GM10248 (cell line): ENCODE results near the gene AARSD1.

Source experiments
- CTCF ChIA-PET: fragments of 300-600 bp; sonication (Branson Sonifier 250); formaldehyde crosslinking; extraction: SDS; loops from one replicate; lab custom pipeline; 2021; ENCODE audit warnings: antibody characterized with exemption; lab: Yijun Ruan, JAX
- POLR2A ChIA-PET: fragments of 350-650 bp; sonication (Branson Sonifier 250); formaldehyde crosslinking; extraction: SDS; loops from one replicate; lab custom pipeline; 2020; ENCODE audit warnings: antibody characterized with exemption; lab: Yijun Ruan, JAX
- DNase-seq: peaks from one replicate; pipeline ENCODE4 v3.0.0; 2012; ENCODE audit errors: extremely low spot score
- TF ChIP-seq, protein P1 (sequence below): IDR thresholded peaks from 2 replicates; pipeline ENCODE4 v1.5.1; 2012; ENCODE audit warnings: mild to moderate bottlenecking, low read depth; ENCODE audit errors: extremely low read depth, missing control alignments, control extremely low read depth

AARSD1 gene

DNA sequence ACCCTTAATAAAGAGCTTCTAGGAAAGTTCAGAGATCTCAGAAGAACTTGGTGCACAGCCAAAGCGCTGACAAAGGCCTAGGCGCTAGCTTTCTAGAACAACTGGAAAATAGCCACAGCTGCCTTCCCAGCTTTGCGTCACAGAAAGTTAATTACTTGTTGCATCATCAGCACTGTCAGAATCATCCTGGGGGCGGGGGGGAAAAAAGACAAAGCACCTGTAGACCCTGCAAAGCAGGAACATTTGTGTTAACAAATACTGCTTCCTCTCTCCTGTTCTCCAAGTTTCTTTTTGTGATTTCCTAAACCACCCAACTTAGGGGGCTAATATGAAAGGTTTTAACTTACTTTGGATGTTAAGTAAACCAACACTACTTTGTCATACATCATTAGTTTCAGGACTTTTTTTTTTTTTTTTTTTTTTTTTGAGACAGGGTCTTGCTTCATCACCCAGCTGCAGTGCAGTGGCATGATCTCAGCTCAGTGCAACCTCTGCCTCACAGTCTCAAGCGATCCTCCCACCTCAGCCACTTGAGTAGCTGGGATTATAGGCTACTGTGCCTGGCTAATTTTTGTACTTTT is 4.8 kb upstream of the AARSD1 start:
- ChIA-PET CTCF (interaction anchor here (0.9 to 2.8 kb wide), 4 partner anchors 10 to 164 kb away, joined by 3 to 12 read pairs (median 6); partner anchors contain the start of genes PTGES3L, RPL27 and RUNDC1), POLR2A (interaction anchor here (0.7 kb wide), 1 partner anchor 121 kb away, joined by 4 read pairs; no protein-coding TSS in a partner anchor)
- TF ChIP-seq, protein P1, sequence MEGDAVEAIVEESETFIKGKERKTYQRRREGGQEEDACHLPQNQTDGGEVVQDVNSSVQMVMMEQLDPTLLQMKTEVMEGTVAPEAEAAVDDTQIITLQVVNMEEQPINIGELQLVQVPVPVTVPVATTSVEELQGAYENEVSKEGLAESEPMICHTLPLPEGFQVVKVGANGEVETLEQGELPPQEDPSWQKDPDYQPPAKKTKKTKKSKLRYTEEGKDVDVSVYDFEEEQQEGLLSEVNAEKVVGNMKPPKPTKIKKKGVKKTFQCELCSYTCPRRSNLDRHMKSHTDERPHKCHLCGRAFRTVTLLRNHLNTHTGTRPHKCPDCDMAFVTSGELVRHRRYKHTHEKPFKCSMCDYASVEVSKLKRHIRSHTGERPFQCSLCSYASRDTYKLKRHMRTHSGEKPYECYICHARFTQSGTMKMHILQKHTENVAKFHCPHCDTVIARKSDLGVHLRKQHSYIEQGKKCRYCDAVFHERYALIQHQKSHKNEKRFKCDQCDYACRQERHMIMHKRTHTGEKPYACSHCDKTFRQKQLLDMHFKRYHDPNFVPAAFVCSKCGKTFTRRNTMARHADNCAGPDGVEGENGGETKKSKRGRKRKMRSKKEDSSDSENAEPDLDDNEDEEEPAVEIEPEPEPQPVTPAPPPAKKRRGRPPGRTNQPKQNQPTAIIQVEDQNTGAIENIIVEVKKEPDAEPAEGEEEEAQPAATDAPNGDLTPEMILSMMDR: no peak
- no peak for DNase-seq

DNA sequence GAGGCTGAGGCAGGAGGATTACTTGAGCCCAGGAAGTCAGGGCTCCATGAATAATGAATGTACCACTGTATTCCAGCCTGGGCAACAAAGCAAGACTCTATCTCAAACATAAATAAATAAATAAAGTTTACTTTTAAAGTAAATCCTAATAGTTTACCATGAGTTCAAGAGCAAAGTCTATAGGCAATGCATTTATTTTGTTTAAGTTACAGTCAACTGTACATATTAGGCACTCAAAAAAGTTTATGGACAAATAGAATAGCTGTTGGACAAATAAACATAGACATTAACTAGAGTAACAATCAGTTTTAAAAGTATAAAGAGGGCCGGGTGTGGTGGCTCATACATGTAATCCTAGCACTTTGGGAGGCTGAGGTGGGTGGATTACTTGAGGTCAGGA is 3.7 kb upstream of the AARSD1 start:
- TF ChIP-seq, protein P1: no peak
- ChIA-PET CTCF (interaction anchor here (2.6 to 2.8 kb wide), 2 partner anchors 11 to 29 kb away, joined by 10 to 12 read pairs; partner anchors contain the start of genes PTGES3L, RPL27 and RUNDC1), POLR2A (interaction anchor here (1.0 kb wide), 1 partner anchor 31 kb away, joined by 3 read pairs; the partner anchor contains the start of gene RPL27)
- no peak for DNase-seq

DNA sequence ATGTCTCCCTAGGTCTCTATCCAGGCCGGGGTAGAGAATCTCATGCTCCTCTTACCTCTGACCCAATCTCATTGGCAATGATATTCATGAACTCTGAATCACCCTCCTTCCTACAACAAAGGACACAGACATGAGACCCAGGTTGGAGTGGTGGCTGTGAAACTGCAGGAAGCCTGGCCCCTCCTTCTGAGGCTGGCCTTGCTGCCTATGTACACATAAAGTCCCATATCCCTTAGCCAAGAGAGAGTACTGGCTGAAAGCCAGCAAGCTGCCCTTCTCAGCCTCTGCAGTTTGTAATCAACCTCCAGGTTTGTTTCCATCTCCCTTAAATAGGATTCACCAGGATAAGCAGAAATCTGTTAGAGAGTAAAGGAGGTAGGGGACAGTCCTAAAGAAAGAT is 10.6 kb downstream of the AARSD1 start:
- TF ChIP-seq, protein P1: no peak
- no peak for DNase-seq
- CTCF ChIA-PET: no interaction called here
- POLR2A ChIA-PET: no interaction called here

DNA sequence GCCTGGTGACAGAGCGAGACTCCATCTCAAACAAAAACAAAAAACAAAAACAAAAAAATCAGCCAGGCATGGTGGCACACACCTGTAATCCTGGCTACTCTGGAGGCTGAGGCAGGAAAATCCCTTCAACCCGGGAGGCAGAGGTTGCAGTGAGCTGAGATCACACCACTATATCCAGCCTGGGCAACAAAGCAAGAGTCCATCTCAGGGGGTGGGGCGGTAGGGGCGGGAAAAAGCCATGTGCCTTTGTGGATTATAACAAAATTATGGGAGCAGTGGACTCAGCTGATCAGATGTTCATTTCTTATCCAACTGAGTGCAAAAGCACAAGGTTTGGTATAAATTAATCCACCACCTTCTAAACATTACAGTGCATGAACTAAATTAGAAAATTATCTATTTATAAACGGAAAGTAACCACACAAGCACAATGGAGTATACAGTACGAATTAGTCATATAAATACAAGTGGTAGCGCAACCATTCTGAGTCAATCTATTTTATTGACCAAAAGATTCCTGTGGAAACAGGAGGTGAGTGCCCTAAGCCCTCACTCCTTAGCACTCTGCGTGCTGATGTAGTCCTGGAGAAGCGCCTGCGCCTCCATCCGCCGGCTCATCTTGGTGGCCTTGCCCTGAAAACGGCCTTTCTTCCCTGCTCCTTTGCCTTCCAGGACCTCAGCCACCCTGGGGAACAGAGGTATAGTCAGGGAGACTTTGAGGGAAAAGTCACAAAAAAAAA is 14.0 kb downstream of the AARSD1 start:
- DNase-seq: no peak

DNA sequence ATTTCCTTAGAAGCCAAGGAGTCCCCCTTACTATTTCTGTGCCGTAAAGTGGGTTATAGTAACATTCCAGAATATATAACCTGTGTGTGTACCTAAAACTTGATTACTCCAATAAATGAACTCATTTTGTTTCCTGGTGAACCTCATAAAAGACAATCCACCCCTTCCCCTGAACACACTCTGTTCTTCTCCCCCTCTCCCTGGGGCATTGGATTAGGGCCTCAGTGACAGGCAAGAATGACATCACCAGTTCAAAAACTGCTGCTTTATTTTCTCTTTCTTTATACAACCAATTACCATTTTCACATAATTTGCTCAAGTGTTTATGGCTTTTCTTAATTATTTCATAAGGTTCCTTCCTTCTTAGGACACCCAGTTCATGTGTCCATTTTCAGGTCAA is 17.4 kb downstream of the AARSD1 start:
- ChIA-PET POLR2A (no interaction called here), CTCF (interaction anchor here (1.4 kb wide), 1 partner anchor 123 kb away, joined by 3 read pairs; the partner anchor contains the start of gene BECN1)
- DNase-seq: no peak
- TF ChIP-seq, protein P1: no peak

More for the DNA sequence above, 14.0 kb downstream of the AARSD1 start:
- ChIA-PET CTCF (interaction anchor here (1.4 to 1.7 kb wide), 2 partner anchors 21 to 230 kb away, joined by 3 to 5 read pairs; no protein-coding TSS in a partner anchor), POLR2A (no interaction called here)
- TF ChIP-seq, protein P1: no peak

DNA sequence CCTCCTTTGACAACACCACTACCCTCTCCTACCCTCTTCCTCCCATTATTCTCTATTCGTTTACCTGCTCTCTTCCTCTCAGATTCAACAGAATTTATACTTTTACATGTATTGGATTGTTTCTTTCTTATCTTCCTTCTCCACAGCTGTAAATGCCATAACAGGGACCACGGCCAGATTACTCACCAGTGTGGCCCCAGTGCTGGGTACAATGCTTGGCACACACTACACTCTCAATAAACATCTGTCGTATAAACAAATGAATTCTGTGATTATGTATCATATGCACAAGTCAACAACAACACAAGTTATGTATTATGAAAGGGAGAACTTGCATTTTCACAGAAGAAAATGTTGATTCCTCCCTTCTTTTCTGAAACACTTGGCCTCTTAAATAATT is 20.0 kb downstream of the AARSD1 start:
- ChIA-PET CTCF (no interaction called here), POLR2A (no interaction called here)
- TF ChIP-seq, protein P1: no peak
- DNase-seq: no peak
